ENCODE results near the gene ARHGAP4.

DNA sequence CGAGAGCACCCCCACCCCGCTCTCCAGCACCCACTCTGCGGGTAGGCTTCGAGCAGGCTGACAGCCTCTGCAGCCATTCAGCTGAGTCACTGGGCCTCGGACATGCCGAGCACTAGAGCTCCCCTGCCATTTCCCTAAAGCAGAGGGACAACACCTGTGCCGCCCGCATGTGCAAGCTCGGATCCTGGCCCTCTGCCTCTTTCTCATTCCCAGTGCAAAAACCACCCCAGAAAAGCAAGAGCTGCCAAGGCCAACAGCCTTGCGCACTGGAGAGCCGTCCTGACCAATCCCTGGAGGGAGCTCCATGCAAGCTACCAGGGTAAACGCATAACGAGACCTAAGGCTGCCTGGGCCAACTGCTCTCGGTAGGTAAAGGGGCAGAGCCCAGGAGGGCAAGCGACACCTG is 40.2 kb upstream of the ARHGAP4 start:
- TF ChIP-seq CTCF (IDR thresholded peaks at IDR 0.05) (no peak), POLR2A (IDR thresholded peaks at IDR 0.05) (no peak)

Data from heart left ventricle (tissue), 13 donors.